ENCODE data around the gene ANGPTL1.

The ANGPTL1 gene

GRCh38 chr1:178870944-178871343, at the start of gene ANGPTL1:
ANGPTL1 (minus strand) TSS chr1:178871077; CDS start chr1:178865776, 5,301 bp downstream.
- DNase-seq, result no peak

- no peak for DNase-seq
Observed at GRCh38 chr1:178919581-178919980, 48.7 kb upstream of the ANGPTL1 start.

GRCh38 chr1:178918955-178919354, 48.1 kb upstream of the ANGPTL1 start:
- no peak for DNase-seq

GRCh38 chr1:178918308-178918707, 47.4 kb upstream of the ANGPTL1 start:
- no peak for DNase-seq

- DNase-seq, result no peak
Observed at GRCh38 chr1:178916448-178917174, 45.7 kb upstream of the ANGPTL1 start.

- DNase-seq, result no peak
Observed at GRCh38 chr1:178912597-178912996, 41.7 kb upstream of the ANGPTL1 start.

- no peak for DNase-seq
Observed at GRCh38 chr1:178910023-178910422, 39.1 kb upstream of the ANGPTL1 start.

- no peak for DNase-seq
Observed at GRCh38 chr1:178908358-178908757, 37.5 kb upstream of the ANGPTL1 start.

- no peak for DNase-seq
Observed at GRCh38 chr1:178901482-178902125, 30.7 kb upstream of the ANGPTL1 start.

- DNase-seq, result no peak
Observed at GRCh38 chr1:178899402-178899801, 28.5 kb upstream of the ANGPTL1 start.

GRCh38 chr1:178898401-178898800, 27.5 kb upstream of the ANGPTL1 start:
- DNase-seq, result no peak

- no peak for DNase-seq
Observed at GRCh38 chr1:178895928-178896327, 25.1 kb upstream of the ANGPTL1 start.

- no peak for DNase-seq
Observed at GRCh38 chr1:178886551-178886950, 15.7 kb upstream of the ANGPTL1 start.

GRCh38 chr1:178885869-178886268, 15.0 kb upstream of the ANGPTL1 start:
- DNase-seq, result no peak

GRCh38 chr1:178881950-178882349, 11.1 kb upstream of the ANGPTL1 start:
- no peak for DNase-seq

GRCh38 chr1:178877896-178878295, 7.0 kb upstream of the ANGPTL1 start:
- no peak for DNase-seq

- no peak for DNase-seq
Observed at GRCh38 chr1:178875936-178876335, 5.1 kb upstream of the ANGPTL1 start.

GRCh38 chr1:178874966-178875365, 4.1 kb upstream of the ANGPTL1 start:
- no peak for DNase-seq

GRCh38 chr1:178871551-178872320, 859 bp upstream of the ANGPTL1 start:
- no peak for DNase-seq

- no peak for DNase-seq
Observed at GRCh38 chr1:178870221-178870620, 656 bp downstream of the ANGPTL1 start.

GRCh38 chr1:178869119-178869697, 1.7 kb downstream of the ANGPTL1 start:
- no peak for DNase-seq

GRCh38 chr1:178868706-178869105, 2.2 kb downstream of the ANGPTL1 start:
- no peak for DNase-seq

GRCh38 chr1:178867670-178868069, 3.2 kb downstream of the ANGPTL1 start:
- no peak for DNase-seq

All from activated CD4-positive, alpha-beta T cell treated with anti-CD3 and anti-CD28 coated beads, Interleukin-2, amount 50 U/mL, for 16 hours (primary cell).